Dermis microvascular lymphatic vessel endothelial cell (primary cell): ENCODE measurements around the gene UGT1A6. TPM values are rescaled to one million over a fixed set of nuclear protein-coding genes. Genes with fewer than 3 reads are reported as not detected.

Source experiments
- DNase-seq, 2 donors: peaks; one replicate each; pipeline versions ENCODE4 v3.0.0 to v3.0.0-alpha.2; 2010; ENCODE audit warnings: low read depth in 2 of 2
- total RNA-seq: library from RNA; depleted of rRNA; stranded (reverse); fragments of >200 nt; gene quantifications from 2 replicates; pipeline ENCODE4 v1.2.1, GENCODE V29; 2014

UGT1A6 gene
- total RNA-seq, 1 donor from 2014 or later, result not detected

DNA sequence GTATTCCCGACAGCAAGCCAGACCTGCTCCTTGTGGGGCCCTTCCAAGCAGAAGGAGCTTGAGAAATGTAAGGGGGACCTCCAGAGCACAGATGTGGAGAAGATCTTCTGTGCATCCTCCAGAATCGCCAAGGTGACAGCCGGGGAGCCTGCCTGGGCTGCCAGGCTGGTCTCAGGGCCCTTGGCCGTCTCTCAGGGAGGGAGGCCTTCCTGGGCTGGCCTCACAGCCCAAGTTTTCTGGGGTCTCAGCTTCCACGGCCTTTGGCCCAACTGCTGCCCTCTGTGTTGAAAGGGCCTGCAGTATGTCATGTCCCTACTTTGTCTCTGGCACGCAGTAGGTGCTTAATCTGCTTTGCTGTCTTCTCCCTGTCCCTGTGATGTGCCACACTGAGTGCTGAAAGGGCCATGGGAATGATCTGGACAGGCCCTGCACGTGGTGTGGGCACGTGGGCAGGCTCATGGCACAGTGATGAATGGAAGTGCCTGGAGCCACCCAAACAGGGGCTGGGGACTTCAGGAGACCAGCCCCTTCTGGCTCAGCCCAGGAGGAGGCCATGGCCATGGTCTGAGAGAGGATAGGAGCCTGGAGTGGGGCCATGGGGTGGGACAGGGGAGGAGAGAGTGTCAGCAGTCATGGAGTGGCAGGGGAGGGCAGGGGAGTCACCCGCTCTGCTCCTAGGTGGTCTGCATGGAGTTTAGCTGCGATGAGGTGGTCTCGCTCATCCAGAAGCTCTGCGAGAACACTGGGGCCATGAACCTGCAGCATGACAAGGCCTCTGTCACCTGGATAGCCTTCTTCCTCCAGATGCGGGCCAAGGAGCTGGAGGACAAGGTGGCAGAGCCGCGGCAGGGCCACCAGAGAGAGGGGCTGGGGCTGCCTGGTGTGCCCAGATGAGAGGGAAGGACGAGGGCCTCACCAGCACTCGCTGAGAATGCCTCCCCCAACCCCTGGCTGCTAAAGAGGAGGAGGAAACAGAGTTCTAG lies 126.2 kb downstream of the UGT1A6 start:
- DNase-seq, result no peak

DNA sequence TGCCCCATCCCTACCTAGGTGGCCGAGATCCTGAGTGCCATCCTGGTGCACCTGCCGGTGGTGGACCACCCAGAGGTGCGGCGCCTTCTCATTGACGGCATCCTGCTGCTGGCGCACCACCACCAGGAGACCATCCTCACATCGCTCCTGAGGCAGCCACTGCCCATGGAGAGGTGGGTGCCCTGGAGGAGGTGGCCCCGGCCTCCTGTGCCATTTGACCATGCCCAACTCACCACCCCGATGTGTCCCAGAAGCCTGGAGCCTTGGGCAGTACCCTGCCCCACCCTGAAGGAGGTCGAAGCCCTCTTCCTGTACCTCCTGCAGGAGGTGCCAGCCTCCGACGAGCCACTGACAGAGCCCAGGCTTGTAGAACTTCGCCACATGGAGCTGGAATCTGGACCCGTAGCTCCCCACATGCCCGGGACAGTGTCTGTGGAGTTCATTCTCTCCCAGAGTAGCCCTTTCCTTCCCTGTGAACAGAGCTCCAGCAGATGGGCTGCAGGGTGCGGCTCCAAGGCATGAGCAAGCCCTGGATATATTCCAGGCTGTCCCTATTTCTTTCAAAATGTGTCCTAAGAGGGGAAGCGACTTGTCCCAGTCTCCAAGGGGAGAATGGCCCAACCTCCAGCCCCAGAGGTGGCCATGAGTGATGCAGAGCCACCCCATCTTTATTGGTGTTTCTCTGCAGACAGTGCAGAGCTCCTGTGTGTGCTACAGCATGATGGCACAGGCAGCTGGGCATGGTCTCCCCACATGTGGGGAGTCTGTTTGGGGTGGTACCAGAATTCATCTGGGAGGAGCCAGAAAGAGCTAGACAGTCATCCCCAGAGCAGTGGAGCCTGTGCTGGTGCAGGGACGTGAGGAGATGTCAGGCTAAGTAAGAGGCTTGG lies 127.4 kb downstream of the UGT1A6 start:
- DNase-seq, result no peak

DNA sequence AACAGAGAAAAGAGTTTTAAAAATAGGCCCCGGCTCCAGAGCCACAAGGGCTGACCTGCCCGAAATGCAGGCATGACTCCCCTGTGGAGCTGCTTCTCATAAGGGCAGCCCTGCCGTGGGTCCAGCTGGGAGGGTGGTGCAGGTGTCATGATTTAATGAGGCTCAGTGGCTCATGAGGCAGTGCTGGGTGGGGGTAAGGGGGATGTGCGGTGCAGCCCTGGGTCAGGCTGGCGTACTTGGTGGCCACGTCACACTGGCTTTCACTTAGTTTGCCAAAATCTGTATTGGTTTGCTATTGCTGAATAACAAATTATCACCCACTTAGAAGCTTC lies 128.1 kb downstream of the UGT1A6 start:
- DNase-seq, result no peak

DNA sequence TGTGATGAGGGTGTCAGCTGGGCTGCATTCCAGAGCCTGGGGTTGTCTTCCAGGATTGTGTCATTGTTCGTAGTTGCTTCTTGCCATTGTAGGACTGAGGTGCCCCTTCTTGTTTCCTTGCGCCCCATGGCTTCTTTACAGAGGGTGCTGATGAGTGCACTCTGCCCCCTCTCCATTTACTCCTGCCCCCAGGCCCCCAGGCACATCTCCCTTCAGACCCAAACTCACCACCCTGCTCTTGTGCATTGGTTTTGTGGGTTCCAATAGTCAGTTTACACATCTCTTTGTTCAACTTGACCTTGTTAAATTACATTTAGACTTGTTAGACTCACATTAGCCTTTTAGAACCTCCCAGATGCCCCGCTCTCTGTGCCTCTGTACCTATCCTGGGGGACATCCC lies 128.5 kb downstream of the UGT1A6 start:
- DNase-seq, result no peak

DNA sequence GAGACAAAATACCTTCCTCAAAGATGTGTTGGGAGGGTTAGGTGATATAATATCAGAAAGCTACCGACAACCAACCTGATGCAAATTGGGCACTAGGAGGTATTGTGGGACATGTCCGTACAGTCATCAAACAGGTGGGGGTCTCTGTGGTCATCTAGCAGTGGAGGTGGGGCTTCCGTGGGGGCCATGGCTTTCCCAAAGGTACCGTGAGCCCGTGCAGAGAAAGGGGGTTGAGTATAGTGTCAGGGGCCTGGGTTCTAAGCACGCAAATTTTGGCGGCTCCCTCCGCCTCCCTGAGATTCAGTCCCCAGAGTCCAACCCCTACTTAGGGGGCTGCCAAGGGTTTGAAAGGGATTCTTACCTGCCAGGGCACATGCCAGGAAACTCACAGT lies 129.0 kb downstream of the UGT1A6 start:
- no peak for DNase-seq

DNA sequence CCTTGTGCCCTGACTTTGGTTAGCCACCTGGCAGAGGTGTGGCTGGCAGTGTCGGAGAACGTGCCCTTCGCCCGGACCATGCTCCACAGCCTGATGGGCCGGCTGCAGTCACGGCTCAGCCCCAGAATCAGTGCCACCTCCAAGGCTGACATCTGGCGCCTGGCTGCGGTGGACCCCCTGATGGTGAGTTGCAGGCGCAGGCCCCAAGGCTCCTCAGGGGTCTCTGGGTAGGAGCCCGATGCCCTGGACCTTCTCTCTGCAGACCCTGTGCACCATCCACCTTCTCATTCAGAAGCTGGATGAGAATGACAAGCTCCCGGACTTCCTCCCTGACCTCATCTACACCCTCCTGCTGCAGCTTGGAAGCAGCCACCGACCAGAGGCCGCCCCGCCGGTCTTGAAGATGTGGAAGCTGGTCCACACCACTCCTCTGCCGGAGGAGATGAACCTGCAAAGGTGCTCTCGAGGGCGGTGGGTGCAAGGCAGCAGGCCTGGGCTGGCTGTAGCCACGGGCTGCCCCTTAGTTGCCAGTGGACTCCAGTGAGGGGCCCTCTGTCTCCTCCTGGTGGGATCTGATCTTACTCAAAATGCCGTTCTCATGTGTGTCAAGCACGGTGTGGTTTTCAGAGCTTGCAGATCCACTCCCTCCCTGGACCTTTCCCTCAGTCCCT lies 129.5 kb downstream of the UGT1A6 start:
- DNase-seq, result no peak

Other genes with a start within 250 kb of the UGT1A6 start
- 19.0 and 19.8 TPM in 2 replicates for gene USP40, start 126.1 kb upstream of the UGT1A6 start, total RNA-seq
- gene UGT1A8, start 75.3 kb upstream of the UGT1A6 start, total RNA-seq, result not detected in 2 replicates
- not detected in 2 replicates for gene UGT1A10, start 56.4 kb upstream of the UGT1A6 start, total RNA-seq
- gene UGT1A9, start 21.0 kb upstream of the UGT1A6 start, total RNA-seq, result not detected in 2 replicates
- not detected in 2 replicates for gene UGT1A7, start 11.0 kb upstream of the UGT1A6 start, total RNA-seq
- gene UGT1A5, start 20.0 kb downstream of the UGT1A6 start, total RNA-seq, result not detected in 2 replicates
- not detected in 2 replicates for gene UGT1A4, start 25.8 kb downstream of the UGT1A6 start, total RNA-seq
- not detected in 2 replicates for gene UGT1A3, start 36.2 kb downstream of the UGT1A6 start, total RNA-seq
- gene UGT1A1, start 67.4 kb downstream of the UGT1A6 start, total RNA-seq, result not detected in 2 replicates
- gene MROH2A, start 85.4 kb downstream of the UGT1A6 start, total RNA-seq, result not detected in 2 replicates
- gene HJURP, start 161.6 kb downstream of the UGT1A6 start, total RNA-seq, result 3.3 and 9.5 TPM in 2 replicates
- not detected in 2 replicates for gene TRPM8, start 224.5 kb downstream of the UGT1A6 start, total RNA-seq